ENCODE results near the gene NOL3. TPM values are rescaled to one million over a fixed set of nuclear protein-coding genes. Genes with fewer than 3 reads are reported as not detected.
"Not testable (repeated sequence)": the region's sequence is repeated elsewhere in the genome, so short reads cannot be mapped to it uniquely, and the experiment has no call there.

The NOL3 gene
- 5.3 TPM for total RNA-seq
- 66.6 TPM for polyA plus RNA-seq

DNA sequence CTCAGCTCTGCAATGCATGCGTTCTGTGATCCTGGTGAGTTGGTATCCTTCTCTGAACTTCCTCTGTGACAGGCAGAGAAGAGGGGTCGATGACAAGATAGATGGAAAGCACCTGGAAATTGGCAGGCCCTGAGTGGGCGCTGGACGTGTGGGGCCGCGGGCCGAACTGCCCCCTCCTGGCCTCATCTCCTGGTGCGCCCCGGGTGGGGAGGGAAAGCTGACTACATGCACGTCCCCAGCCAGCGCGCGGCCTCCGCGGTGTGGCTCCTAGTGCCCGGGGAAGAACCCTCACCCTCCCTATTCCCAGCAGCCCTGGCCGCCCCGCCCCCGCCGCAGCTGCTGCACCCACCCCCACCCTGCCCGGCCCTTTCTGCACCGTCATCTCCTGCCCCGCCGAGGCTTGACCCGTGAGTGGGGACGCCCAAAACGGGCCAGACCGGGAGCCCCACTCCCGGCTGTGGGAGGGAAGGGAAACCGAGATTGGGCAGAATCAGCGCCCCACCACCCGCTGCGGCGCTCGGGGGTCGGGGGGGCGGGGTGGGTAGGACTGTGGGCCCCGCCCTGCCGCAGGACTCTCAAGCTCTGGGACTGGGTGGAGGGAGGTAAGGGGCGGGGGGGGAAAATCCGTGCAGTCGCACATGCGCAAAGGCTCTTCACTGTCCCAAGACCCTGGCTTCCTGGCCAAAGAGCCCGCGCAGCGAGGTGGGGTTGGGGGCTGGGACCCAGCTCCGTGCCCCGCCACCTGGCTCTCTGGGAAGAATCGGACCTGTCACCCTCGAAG, at the start of gene NOL3:
Gene NOL3, plus strand, starts transcription at position 371 of the 781 bp plus-strand sequence.
- Histone ChIP-seq H3K4me1 (ENCODE audit: insufficient read depth) (no peaks in the 10 kb centered on the region), H3K4me3 (ENCODE audit: low read depth, low read length) (peak within 1 kb of the TSS; percentile 43), H3K27ac (ENCODE audit: low read depth) (peak within 1 kb of the TSS; percentile 69), H3K36me3 (ENCODE audit: insufficient read depth) (no peaks in the 10 kb centered on the region)
- no peak for DNase-seq (ENCODE audit: extremely low spot score)
- WGBS = 1% methylated on average over 50 of the region's 50 CpGs

DNA sequence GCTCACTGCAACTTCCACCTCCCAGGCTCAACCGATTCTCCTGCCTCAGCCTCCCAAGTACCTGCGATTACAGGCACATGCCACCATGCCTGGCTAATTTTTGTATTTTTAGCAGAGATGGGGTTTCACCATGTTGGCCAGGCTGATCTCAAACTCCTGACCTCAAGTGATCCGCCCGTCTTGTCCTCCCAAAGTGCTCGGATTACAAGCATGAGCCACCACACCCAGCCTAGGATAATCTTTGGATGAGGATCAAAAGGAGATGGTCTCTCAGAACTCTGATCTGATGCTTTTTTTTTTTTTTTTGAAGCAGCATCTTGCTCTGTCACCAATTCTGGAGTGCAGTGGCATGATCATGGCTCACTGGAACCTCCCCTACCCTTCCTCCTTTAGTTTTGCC, 47.5 kb upstream of the NOL3 start:
- not testable (repeated sequence) for H3K27ac ChIP-seq (ENCODE audit: low read depth); DNase-seq (ENCODE audit: extremely low spot score); H3K4me1 ChIP-seq (ENCODE audit: insufficient read depth); H3K4me3 ChIP-seq (ENCODE audit: low read depth, low read length); H3K36me3 ChIP-seq (ENCODE audit: insufficient read depth)
- 93% methylated on average over 5 of the region's 5 CpGs for WGBS

DNA sequence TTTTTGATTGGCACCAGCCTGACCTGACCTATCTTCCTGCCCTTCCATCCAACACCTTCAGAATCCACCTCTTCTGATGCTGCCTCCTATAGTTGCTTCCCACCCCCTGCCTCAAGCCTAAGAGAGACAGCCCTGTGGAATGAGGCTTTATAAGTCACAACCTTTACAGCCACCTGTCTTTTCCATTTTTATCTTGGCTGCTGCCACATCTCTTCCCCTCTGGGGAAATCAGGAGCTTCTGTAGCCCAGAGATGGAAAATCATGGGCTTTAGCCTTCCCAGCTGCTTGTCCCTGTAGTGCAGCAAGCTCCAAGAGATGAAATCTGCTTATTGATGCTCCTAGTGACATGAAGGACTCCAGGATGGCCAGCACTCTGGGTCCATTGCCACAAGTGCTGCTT, 41.9 kb upstream of the NOL3 start:
- no peaks in the 10 kb centered on the region for H3K4me1 ChIP-seq (ENCODE audit: insufficient read depth)
- DNase-seq (ENCODE audit: extremely low spot score) = no peak
- no peak overlapping the region for H3K4me3 ChIP-seq (ENCODE audit: low read depth, low read length)
- no peak overlapping the region for H3K27ac ChIP-seq (ENCODE audit: low read depth)
- peaks cover 3% of the 10 kb centered on the region for H3K36me3 ChIP-seq (ENCODE audit: insufficient read depth)

DNA sequence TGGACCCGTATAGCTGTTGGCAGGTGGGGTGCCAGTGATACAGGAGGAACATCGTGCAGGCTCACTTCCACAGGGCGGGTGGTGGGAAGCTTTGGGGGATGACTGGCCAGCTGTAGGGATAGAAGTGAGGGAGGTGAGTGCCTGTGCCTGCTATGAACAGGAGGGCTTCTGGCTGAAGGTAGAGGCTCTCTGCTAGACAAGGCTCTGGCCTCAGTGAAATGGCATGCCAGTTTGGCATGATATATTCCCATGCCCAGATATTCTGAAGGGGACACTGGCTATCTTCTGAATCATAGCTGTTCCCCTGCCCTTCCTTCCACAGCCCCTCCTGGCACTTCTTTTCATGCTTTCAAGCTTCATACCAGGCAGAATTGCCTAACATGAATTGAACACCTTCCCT, 41.5 kb upstream of the NOL3 start:
- 92% methylated on average over 3 of the region's 3 CpGs for WGBS
- Histone ChIP-seq H3K36me3 (ENCODE audit: insufficient read depth) (peaks cover 3% of the 10 kb centered on the region), H3K4me1 (ENCODE audit: insufficient read depth) (no peaks in the 10 kb centered on the region), H3K4me3 (ENCODE audit: low read depth, low read length) (no peak overlapping the region), H3K27ac (ENCODE audit: low read depth) (no peak overlapping the region)
- no peak for DNase-seq (ENCODE audit: extremely low spot score)

DNA sequence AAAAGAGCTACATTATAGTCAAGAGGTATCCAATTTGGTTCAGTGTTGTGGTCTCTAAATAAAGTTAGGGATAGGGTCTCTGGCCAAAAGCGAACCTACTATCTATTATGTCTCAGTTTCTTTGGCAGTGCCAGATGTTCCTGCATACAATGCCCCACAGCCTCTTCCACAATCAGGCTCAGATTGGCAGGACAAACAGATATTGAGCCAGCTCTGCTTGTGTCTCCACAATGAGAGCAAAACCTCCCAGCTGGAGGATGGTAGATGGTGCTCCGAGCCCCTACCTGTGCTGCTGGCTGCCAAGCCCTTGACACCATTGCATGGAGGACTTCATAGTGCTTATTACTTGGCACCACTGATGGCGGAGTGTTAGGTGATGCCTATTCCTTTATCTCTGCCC, 40.9 kb upstream of the NOL3 start:
- whole genome bisulfite sequencing = 95% methylated on average over 3 of the region's 3 CpGs
- Histone ChIP-seq H3K4me1 (ENCODE audit: insufficient read depth) (no peaks in the 10 kb centered on the region), H3K4me3 (ENCODE audit: low read depth, low read length) (no peak overlapping the region), H3K27ac (ENCODE audit: low read depth) (no peak overlapping the region), H3K36me3 (ENCODE audit: insufficient read depth) (peaks cover 3% of the 10 kb centered on the region)
- DNase-seq (ENCODE audit: extremely low spot score) = no peak

DNA sequence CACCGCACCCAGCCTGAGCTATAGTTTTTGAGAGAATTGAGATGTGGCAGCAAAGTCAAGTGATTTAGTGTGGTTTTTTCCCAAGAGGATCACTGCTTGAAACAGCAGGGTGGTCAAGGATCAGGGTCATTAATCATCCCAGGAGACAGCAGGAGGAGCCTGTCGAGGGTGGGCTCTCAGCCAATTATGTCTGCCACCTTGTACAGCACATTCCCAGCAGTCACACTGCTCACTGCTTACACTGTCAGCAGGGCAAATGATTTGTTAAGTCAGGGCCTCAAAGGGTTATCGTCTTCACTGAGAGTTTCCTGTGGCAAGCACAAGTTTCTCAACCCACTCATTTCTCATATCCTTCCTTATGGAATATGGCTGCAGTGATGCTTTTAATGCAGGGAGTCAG, 32.7 kb upstream of the NOL3 start:
- Histone ChIP-seq H3K4me1 (ENCODE audit: insufficient read depth) (no peaks in the 10 kb centered on the region), H3K4me3 (ENCODE audit: low read depth, low read length) (no peak overlapping the region), H3K36me3 (ENCODE audit: insufficient read depth) (peaks cover 9% of the 10 kb centered on the region), H3K27ac (ENCODE audit: low read depth) (no peak overlapping the region)
- no peak for DNase-seq (ENCODE audit: extremely low spot score)
- WGBS = 55% methylated on average over 3 of the region's 3 CpGs

DNA sequence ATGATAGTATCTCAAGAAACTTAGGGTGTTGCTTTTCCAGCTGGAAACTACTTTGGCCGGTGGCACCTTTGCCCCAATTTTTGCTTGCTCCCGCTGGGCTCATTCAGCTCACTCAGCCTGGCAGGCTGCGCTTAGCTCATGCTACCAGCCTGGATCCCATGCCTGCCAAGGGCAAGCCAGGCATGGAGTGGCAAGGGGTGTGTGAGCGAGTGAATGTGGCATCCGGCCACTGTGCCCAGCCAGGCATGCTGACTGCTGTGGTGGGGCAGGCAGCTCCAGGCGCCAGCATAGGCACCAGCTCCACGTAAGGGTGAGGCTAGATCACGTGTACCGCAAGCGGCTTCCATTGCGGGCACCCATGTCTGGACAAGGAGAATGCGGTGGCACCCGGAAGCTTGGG, 28.9 kb upstream of the NOL3 start:
- H3K27ac ChIP-seq (ENCODE audit: low read depth) = no peak overlapping the region
- H3K36me3 ChIP-seq (ENCODE audit: insufficient read depth) = peaks cover 2% of the 10 kb centered on the region
- no peaks in the 10 kb centered on the region for H3K4me1 ChIP-seq (ENCODE audit: insufficient read depth)
- no peak for DNase-seq (ENCODE audit: extremely low spot score)
- no peak overlapping the region for H3K4me3 ChIP-seq (ENCODE audit: low read depth, low read length)
- WGBS = 97% methylated on average over 13 of the region's 13 CpGs

DNA sequence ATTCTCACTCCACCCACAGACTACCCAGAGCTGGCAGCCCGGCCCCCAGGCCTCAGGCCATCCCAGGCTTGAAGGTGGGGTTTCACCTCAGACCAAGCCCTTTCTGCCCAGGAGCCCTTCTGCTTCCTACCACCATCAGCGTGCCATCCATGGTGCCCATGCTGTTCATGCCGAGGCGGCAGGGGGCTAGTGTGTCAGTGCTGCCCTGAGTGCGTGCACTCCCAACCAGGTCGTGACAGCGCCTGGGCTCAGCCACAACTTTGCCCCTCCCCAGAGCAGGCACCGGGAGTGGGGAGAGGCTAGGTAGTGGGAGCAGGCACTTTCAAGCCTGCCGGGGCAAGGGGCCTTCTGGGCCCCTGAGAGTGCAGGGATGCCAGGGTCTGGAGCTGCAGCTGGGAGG, 28.0 kb upstream of the NOL3 start:
- H3K36me3 ChIP-seq (ENCODE audit: insufficient read depth) = peaks cover 2% of the 10 kb centered on the region
- no peak for DNase-seq (ENCODE audit: extremely low spot score)
- H3K4me3 ChIP-seq (ENCODE audit: low read depth, low read length) = no peak overlapping the region
- 88% methylated on average over 9 of the region's 9 CpGs for WGBS
- H3K27ac ChIP-seq (ENCODE audit: low read depth) = no peak overlapping the region
- no peaks in the 10 kb centered on the region for H3K4me1 ChIP-seq (ENCODE audit: insufficient read depth)

DNA sequence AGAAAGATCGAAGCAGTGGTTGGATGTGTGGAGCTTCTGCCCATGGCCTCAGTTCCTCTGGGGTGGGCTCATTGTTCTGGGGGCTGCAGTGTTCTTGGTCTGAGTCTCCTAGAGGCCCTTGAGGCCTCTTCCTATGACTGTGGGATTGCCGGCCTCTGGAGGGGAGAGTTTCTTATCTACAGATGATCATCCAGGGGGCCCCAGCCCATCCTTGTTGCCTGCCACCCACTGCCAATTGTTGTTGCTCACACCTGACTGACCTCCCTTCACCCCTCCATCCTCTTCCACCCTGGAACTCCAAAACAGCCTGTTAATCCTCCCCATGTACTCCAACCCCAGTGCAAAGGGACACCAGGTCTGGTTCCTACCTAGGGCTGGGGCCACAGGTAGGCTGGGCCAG, 25.4 kb upstream of the NOL3 start:
- Histone ChIP-seq H3K4me1 (ENCODE audit: insufficient read depth) (no peaks in the 10 kb centered on the region), H3K4me3 (ENCODE audit: low read depth, low read length) (no peak overlapping the region), H3K36me3 (ENCODE audit: insufficient read depth) (no peaks in the 10 kb centered on the region), H3K27ac (ENCODE audit: low read depth) (no peak overlapping the region)
- WGBS = 83% methylated on average over 2 of the region's 2 CpGs
- no peak for DNase-seq (ENCODE audit: extremely low spot score)

DNA sequence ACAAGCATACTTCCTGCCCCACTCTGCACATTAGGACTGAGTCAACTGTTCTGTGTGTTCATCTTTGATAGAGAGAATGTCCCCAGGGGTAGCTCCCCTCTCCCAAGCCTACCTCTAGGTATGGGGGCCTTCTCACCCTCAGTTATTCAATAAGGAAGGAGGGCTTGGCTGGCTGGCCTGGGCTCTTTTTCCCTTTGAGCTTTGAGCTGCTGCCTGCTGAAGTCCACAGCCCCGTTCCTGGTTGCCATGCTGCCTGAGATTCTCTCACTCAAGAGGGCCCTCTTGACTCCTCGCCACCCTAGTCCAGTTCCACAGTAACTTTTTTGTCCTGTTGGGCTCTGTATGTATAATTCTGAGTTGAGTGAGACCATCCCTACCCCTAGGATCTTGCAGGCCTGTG, 24.6 kb upstream of the NOL3 start:
- DNase-seq (ENCODE audit: extremely low spot score) = no peak
- Histone ChIP-seq H3K36me3 (ENCODE audit: insufficient read depth) (no peaks in the 10 kb centered on the region), H3K27ac (ENCODE audit: low read depth) (no peak overlapping the region), H3K4me3 (ENCODE audit: low read depth, low read length) (no peak overlapping the region), H3K4me1 (ENCODE audit: insufficient read depth) (no peaks in the 10 kb centered on the region)
- 90% methylated on average over 2 of the region's 2 CpGs for WGBS

DNA sequence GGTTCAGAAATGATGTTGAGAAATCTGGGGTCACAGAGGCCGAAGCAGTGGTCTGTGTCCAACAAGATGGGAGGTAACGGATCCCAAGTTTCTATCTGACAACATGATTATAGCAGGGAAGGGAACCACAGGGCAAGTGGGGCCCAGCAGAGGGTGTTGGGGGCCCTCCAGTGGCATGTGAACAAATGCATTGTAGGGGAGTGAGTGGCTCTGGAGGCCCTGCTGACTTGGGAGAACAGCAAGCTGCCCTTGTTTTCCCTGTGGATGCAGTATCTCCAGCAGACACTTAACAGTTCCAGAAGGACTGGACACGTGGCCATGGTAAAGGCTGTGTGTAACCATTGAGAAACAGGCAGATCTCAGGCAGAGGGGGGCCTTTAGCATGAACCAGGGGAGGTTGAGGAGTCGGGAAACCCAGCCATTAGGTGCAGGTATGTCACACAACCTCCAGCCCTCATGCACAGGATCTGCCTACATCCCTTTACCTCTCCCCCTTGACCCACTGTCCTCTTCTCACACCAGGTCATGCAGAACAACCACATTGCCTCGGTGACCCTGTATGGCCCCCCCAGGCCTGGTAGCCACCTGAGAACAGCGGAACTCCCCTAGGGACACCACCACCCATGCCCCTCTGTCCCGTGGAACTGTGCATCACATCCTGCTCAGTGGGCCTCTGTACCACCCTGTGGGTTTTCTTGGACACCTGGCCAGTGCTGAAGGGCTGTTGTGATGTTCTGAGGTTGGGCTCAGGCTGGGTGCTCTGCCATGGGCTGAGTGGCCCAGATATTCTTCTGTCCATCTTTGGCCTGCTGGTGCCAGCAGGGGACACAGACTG, 23.6 kb upstream of the NOL3 start:
- no peak overlapping the region for H3K4me3 ChIP-seq (ENCODE audit: low read depth, low read length)
- no peaks in the 10 kb centered on the region for H3K4me1 ChIP-seq (ENCODE audit: insufficient read depth)
- no peak for DNase-seq (ENCODE audit: extremely low spot score)
- 80% methylated on average over 7 of the region's 7 CpGs for WGBS
- no peak overlapping the region for H3K27ac ChIP-seq (ENCODE audit: low read depth)
- no peaks in the 10 kb centered on the region for H3K36me3 ChIP-seq (ENCODE audit: insufficient read depth)

DNA sequence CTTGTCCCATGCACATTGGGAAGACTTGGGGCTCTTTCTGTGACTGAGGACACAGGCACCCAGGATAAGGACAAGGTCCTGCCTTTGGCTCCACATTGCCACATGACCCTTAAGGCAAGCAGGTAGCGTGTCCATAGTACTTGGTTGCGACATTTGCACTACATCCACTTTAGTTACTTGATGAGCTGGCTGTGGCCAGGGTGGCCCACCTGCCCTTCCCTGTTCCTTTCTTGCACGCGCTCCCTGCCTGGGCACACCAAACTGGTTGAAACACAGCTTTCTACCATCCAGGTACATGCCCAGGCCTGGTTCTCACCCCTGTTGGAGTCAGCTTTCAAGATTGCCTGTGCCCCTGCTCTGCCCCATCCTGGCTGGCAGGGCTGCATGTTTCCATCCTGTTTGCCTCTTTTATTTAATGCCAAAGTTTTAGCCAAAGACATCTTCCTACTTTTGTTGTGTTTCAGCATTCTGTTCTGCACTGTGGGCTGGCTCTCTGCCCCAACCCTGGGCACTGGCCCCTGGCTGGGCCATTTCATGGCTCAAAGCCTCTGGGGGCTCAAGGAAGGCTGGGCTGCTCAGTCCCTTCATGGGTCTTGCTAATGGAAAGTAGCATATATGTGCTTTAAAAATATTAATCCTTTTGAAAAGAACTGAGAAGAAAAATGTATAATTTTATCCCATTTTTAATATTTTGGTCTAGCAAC, 22.7 kb upstream of the NOL3 start:
- WGBS = 85% methylated on average over 4 of the region's 4 CpGs
- no peak for DNase-seq (ENCODE audit: extremely low spot score)
- H3K36me3 ChIP-seq (ENCODE audit: insufficient read depth) = no peaks in the 10 kb centered on the region
- no peak overlapping the region for H3K4me3 ChIP-seq (ENCODE audit: low read depth, low read length)
- no peak overlapping the region for H3K27ac ChIP-seq (ENCODE audit: low read depth)
- H3K4me1 ChIP-seq (ENCODE audit: insufficient read depth) = no peaks in the 10 kb centered on the region

DNA sequence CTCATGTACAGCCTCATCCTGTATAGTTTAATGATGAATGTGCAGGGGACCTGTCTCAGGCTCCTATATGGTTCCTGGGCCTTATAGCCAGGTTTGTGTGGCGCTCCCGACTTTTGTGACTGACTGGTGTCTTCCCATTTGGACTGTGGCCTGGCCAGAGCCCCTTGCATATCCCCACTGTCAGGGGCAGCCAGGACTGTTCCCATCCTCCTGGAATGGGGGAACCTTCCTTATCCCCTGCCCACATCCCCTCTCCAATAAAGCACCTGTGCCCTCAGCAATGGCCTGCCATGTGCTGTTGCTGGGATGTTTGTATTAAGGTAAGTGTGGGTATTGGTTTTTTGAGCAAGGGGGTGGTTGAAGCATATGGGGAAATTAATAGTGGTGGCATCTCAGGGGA, 22.1 kb upstream of the NOL3 start:
- no peak for DNase-seq (ENCODE audit: extremely low spot score)
- 86% methylated on average over 2 of the region's 2 CpGs for WGBS
- no peaks in the 10 kb centered on the region for H3K36me3 ChIP-seq (ENCODE audit: insufficient read depth)
- H3K4me3 ChIP-seq (ENCODE audit: low read depth, low read length) = no peak overlapping the region
- H3K27ac ChIP-seq (ENCODE audit: low read depth) = no peak overlapping the region
- H3K4me1 ChIP-seq (ENCODE audit: insufficient read depth) = no peaks in the 10 kb centered on the region
